T-cell (primary cell): Measurements from ENCODE around the gene SYNE1. TPM values are rescaled to one million over a fixed set of nuclear protein-coding genes. Genes with fewer than 3 reads are reported as not detected.
A peak's percentile ranks its signal among the peaks of the same experiment; 100 is the strongest.
"Not testable (repeated sequence)": the region's sequence is repeated elsewhere in the genome, so short reads cannot be mapped to it uniquely, and the experiment has no call there.

ENCODE experiments used
- ATAC-seq, 4 experiments: fragments of 200-7000 bp in 3 of 4; fragments of 150-1000 bp in 1 of 4; cut with Tn5 transposase; replicated peaks in 1 of 4; 1 replicate in 3 of 4; 2 replicates in 1 of 4; pipeline ENCODE4 v1.10.0; 2021; ENCODE audit warnings: moderate library complexity in 3 of 4, mild to moderate bottlenecking in 2 of 4, moderate number of reproducible peaks in 1 of 4
- CTCF ChIA-PET, 2 donors: fragments of 300-600 bp; sonication (Branson Sonifier 250); formaldehyde crosslinking; loops; one replicate each; lab custom pipeline; 2022; ENCODE audit warnings: antibody characterized with exemption in 2 of 2; lab: Charles Lee
- POLR2A ChIA-PET, 2 donors: fragments of 300-600 bp; sonication (Branson Sonifier 250); formaldehyde crosslinking; loops; one replicate each; lab custom pipeline; 2022; ENCODE audit warnings: antibody characterized with exemption in 2 of 2; lab: Charles Lee
- DNase-seq, 35 experiments: peaks; one replicate each; pipeline versions ENCODE4 v3.0.0 to v3.0.0-alpha.2; 2013 to 2023
- H3K27ac ChIP-seq: one replicate; pipeline ENCODE4 v1.5.1; 2013; ENCODE audit warnings: low read length
- H3K27me3 ChIP-seq, 2 experiments: replicated peaks in 1 of 2; 1 replicate in 1 of 2; 2 replicates in 1 of 2; pipeline versions ENCODE4 v1.6.1 to v1.7.0; 2013; ENCODE audit warnings: low read length in 1 of 2, mixed read lengths in 1 of 2; ENCODE audit not compliant: control insufficient read depth in 2 of 2, insufficient read depth in 2 of 2; ENCODE audit errors: extremely low read depth in 1 of 2
- H3K36me3 ChIP-seq, 2 donors: 1 replicate in 1 of 2; 2 replicates in 1 of 2; pipeline versions ENCODE4 v1.6.1 to v1.7.0; 2013; ENCODE audit warnings: low read length in 1 of 2; ENCODE audit not compliant: control insufficient read depth in 2 of 2, insufficient read depth in 1 of 2; ENCODE audit errors: extremely low read depth in 1 of 2
- H3K4me1 ChIP-seq, 2 experiments: 1 replicate in 1 of 2; 2 replicates in 1 of 2; pipeline versions ENCODE4 v1.6.1 to v1.7.0; 2013; ENCODE audit warnings: low read length in 2 of 2, mixed read lengths in 1 of 2; ENCODE audit not compliant: insufficient read depth in 2 of 2, control insufficient read depth in 1 of 2; ENCODE audit errors: extremely low read depth in 1 of 2
- H3K4me3 ChIP-seq, 2 donors: 1 replicate in 1 of 2; 2 replicates in 1 of 2; pipeline versions ENCODE4 v1.5.1 to v1.7.0; 2013; ENCODE audit warnings: mild to moderate bottlenecking in 2 of 2, low read length in 1 of 2, moderate library complexity in 1 of 2; ENCODE audit not compliant: control insufficient read depth in 1 of 2; ENCODE audit errors: extremely low read depth in 1 of 2
- H3K9me3 ChIP-seq: 2 replicates; pipeline ENCODE4 v1.7.0; 2013
- H3K27ac Mint-ChIP-seq, 2 donors: one replicate each; pipeline ENCODE4 v1.8.0; 2020 to 2021; ENCODE audit warnings: mild to moderate bottlenecking in 2 of 2, mixed read lengths in 2 of 2
- H3K27me3 Mint-ChIP-seq, 2 donors: one replicate each; pipeline ENCODE4 v1.8.0; 2021 to 2022; ENCODE audit warnings: mixed read lengths in 2 of 2
- H3K36me3 Mint-ChIP-seq: one replicate; pipeline ENCODE4 v1.8.0; 2021; ENCODE audit warnings: mixed read lengths
- H3K4me1 Mint-ChIP-seq, 3 donors: one replicate each; pipeline ENCODE4 v1.8.0; 2020 to 2022; ENCODE audit warnings: mixed read lengths in 3 of 3, mild to moderate bottlenecking in 1 of 3
- H3K4me3 Mint-ChIP-seq, 3 donors: one replicate each; pipeline ENCODE4 v1.8.0; 2020 to 2022; ENCODE audit warnings: mild to moderate bottlenecking in 3 of 3, mixed read lengths in 3 of 3, moderate library complexity in 3 of 3
- H3K9me3 Mint-ChIP-seq, 3 donors: one replicate each; pipeline ENCODE4 v1.8.0; 2020 to 2022; ENCODE audit warnings: mixed read lengths in 3 of 3
- WGBS: methylation state at CpG from one replicate; pipeline ENCODE4 v1.1.5; 2013; ENCODE audit warnings: missing lambda C conversion rate; ENCODE audit not compliant: insufficient coverage; 5-methylcytosine and 5-hydroxymethylcytosine counted together
- total RNA-seq, 35 experiments: library from RNA in 6 of 35; stranded (reverse) in 6 of 35; fragments of 120-200 nt in 1 of 35; gene quantifications; one replicate each; pipeline versions ENCODE4 v1.2.1 to v1.2.4 and lab custom pipeline; 2013 to 2026

SYNE1 gene
- total RNA-seq, 5 donors from 2014 or later (not counting 1 experiment from before 2014, with no cell fraction given): 174 to 235 (median 192) TPM

GRCh38 chr6:152146385-152146784 is 490.8 kb downstream of the SYNE1 start:
- no peaks in the 10 kb centered on the region for H3K9me3 Mint-ChIP-seq
- H3K4me3 Mint-ChIP-seq: no peak overlapping the region
- no peak overlapping the region for H3K27ac Mint-ChIP-seq
- H3K27me3 ChIP-seq: no peaks in the 10 kb centered on the region
- ChIA-PET CTCF (no interaction called here), POLR2A (interaction anchor here in 1 of 2 donors (0.5 kb wide), 1 partner anchor 40 kb away, joined by 4 read pairs; no protein-coding TSS in a partner anchor)
- no peak for ATAC-seq
- DNase-seq: no peak
- H3K4me1 Mint-ChIP-seq: peaks cover 0 to 5% (median 3%) of the 10 kb centered on the region in 3 donors
- no CpG with 5 or more reads among the region's 1 CpG for WGBS
- peaks cover 15 to 97% of the 10 kb centered on the region in 2 donors for H3K36me3 ChIP-seq
- H3K9me3 ChIP-seq: no peaks in the 10 kb centered on the region
- no peaks in the 10 kb centered on the region for H3K27me3 Mint-ChIP-seq
- H3K27ac ChIP-seq: no peak overlapping the region
- H3K36me3 Mint-ChIP-seq: peaks cover 74% of the 10 kb centered on the region
- H3K4me3 ChIP-seq: no peak overlapping the region
- H3K4me1 ChIP-seq: no peaks in the 10 kb centered on the region

DNA sequence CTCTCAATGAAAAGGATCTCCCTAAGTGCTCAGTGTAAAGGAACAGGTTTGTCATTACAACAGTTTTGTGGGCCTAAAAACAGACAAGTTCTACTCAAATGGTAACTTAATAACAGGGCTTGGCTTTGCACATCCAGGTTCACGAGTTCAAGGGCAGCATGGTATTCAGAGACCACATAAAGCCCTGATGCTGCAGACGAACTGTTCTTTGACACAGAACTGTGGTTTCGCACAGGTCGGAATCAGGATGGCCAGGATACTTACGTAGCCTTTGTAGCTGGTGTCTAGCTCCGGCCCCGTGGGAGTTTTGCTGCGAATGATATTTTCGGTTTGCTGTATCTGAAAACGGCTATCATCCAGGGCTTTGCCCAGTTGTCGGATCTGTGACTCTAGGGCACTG is 493.8 kb downstream of the SYNE1 start:
- WGBS: 96% methylated on average over 11 of the region's 11 CpGs
- H3K4me1 Mint-ChIP-seq: peaks cover 0 to 5% (median 3%) of the 10 kb centered on the region in 3 donors
- no peak overlapping the region for H3K27ac Mint-ChIP-seq
- no peaks in the 10 kb centered on the region for H3K9me3 Mint-ChIP-seq
- H3K36me3 Mint-ChIP-seq: peaks cover 71% of the 10 kb centered on the region
- Histone ChIP-seq H3K36me3 (peaks cover 12 to 94% of the 10 kb centered on the region in 2 donors), H3K27ac (no peak overlapping the region), H3K27me3 (no peaks in the 10 kb centered on the region), H3K9me3 (no peaks in the 10 kb centered on the region), H3K4me1 (no peaks in the 10 kb centered on the region), H3K4me3 (no peak overlapping the region)
- CTCF ChIA-PET: no interaction called here
- POLR2A ChIA-PET: interaction anchor here (0.6 kb wide), 4 partner anchors 16 to 120 kb away, joined by 3 to 10 read pairs (median 4); no protein-coding TSS in a partner anchor
- ATAC-seq: no peak
- no peak for DNase-seq
- no peaks in the 10 kb centered on the region for H3K27me3 Mint-ChIP-seq
- H3K4me3 Mint-ChIP-seq: no peak overlapping the region

DNA sequence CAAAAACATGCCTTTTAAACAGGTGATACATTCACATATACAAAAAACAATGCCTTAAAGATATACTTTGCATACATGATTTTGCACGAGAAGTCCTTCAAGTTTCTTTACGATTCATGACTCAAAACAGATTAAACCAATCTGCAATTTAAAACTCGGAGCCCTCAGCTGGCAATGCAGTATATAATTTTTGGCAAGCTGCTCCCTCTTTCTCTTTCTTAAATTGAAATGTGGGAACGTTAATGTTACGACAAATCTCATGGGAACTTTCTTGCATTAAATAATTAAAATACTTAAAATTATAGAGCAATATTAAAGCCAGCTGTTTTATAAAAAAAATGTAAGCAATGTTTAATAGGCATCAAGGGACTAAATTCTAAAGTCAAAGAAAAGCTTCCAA is 495.1 kb downstream of the SYNE1 start:
- ChIA-PET CTCF (interaction anchor here in 1 of 2 donors (0.6 kb wide), 1 partner anchor 441 kb away, joined by 5 read pairs; no protein-coding TSS in a partner anchor), POLR2A (no interaction called here)
- no peaks in the 10 kb centered on the region for H3K9me3 Mint-ChIP-seq
- no CpG with 5 or more reads among the region's 5 CpGs for WGBS
- H3K27me3 Mint-ChIP-seq: no peaks in the 10 kb centered on the region
- DNase-seq (no peak), ATAC-seq (no peak)
- H3K4me1 ChIP-seq: no peaks in the 10 kb centered on the region
- no peaks in the 10 kb centered on the region for H3K9me3 ChIP-seq
- no peaks in the 10 kb centered on the region for H3K27me3 ChIP-seq
- H3K36me3 Mint-ChIP-seq: peaks cover 70% of the 10 kb centered on the region
- peaks cover 3 to 91% of the 10 kb centered on the region in 2 donors for H3K36me3 ChIP-seq
- no peak overlapping the region for H3K4me3 ChIP-seq
- H3K27ac ChIP-seq: no peak overlapping the region
- no peak overlapping the region for H3K27ac Mint-ChIP-seq
- H3K4me1 Mint-ChIP-seq: no peaks in the 10 kb centered on the region
- H3K4me3 Mint-ChIP-seq: no peak overlapping the region

DNA sequence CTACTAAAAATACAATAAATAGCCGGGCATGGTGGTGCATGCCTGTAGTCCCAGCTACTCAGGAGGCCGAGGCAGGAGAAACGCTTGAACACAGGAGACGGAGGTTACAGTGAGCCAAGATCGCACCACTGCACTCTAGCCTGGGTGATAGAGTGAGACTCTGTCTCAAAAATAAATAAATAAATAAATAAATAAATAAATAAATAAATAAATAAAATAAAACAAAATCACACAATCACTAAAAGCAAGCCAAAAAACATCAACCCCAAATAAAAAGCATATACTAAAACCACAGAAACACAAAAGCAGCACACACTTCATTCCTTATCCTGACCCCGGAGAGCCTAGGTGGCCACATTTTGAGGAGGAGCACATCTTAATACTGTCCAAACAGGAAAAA is 498.8 kb downstream of the SYNE1 start:
- CTCF ChIA-PET, POLR2A ChIA-PET, H3K27me3 Mint-ChIP-seq, H3K4me3 ChIP-seq, H3K4me3 Mint-ChIP-seq, H3K4me1 Mint-ChIP-seq, H3K27ac ChIP-seq, H3K4me1 ChIP-seq, H3K9me3 ChIP-seq, H3K27me3 ChIP-seq, ATAC-seq, DNase-seq, H3K9me3 Mint-ChIP-seq: not testable (repeated sequence)
- no CpG with 5 or more reads among the region's 6 CpGs for WGBS
- Mint-ChIP-seq H3K27ac (peak overlapping the region in 1 of 2 donors; percentile 64), H3K36me3 (peaks cover 76% of the 10 kb centered on the region)
- H3K36me3 ChIP-seq: peaks cover 7 to 92% of the 10 kb centered on the region in 2 donors

DNA sequence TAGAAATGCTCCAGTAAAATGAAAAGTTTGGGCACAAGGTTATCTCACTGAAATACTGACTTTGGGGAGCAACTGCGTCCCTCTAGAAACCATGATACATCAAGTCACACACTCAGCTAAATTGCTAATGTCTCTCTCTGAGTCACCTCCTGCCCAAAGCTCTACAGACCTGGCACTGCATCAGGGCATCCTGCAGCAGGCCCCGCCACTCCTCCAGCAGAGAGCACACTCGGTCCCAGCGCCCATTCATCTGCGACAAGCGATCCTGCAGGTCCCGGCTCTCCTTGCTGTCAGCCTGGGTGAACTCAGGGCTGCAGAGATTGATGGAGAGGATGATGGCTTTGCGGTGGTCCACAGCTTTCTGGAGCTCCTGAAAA is 500.7 kb downstream of the SYNE1 start:
- Histone ChIP-seq H3K4me3 (no peak overlapping the region), H3K4me1 (no peaks in the 10 kb centered on the region), H3K9me3 (no peaks in the 10 kb centered on the region), H3K27ac (no peak overlapping the region), H3K36me3 (peaks cover 10 to 94% of the 10 kb centered on the region in 2 donors), H3K27me3 (no peaks in the 10 kb centered on the region)
- H3K36me3 Mint-ChIP-seq: peaks cover 81% of the 10 kb centered on the region
- ATAC-seq (no peak), DNase-seq (no peak)
- no peaks in the 10 kb centered on the region for H3K4me1 Mint-ChIP-seq
- ChIA-PET CTCF (no interaction called here), POLR2A (no interaction called here)
- 96% methylated on average over 4 of the region's 8 CpGs for WGBS
- H3K27ac Mint-ChIP-seq: no peak overlapping the region
- H3K4me3 Mint-ChIP-seq: no peak overlapping the region
- H3K9me3 Mint-ChIP-seq: no peaks in the 10 kb centered on the region
- H3K27me3 Mint-ChIP-seq: no peaks in the 10 kb centered on the region

DNA sequence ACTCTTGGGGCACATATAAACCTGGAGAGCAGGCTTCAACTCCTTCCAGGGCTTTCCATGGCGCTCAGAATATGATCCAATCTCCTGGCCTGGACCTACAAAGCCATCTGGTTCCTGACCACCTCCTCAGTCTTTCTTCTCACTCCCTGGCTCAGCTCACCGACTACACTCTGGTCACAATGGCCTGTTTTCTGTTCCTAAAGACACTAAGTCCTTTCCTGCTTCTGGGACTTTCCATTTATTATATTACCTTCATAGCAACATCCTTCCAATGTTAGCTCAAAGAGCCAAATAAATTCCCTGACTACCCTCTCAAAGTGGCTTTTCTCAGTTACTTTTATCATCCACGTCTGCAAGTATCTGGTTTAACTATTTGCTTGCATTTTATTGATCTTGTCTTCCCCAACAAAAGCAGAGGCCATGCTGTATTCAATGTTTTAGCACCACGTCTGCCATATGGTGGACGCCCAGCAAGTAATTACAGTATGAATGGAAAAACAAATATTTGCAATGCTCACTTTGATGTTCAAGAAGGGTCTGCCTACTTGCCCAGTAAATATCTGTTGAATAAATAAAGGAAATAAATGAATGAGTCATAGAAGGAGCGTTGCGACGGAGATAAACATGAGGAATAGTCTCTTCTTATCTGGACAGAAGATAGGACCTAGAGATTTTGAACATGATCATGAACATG is 501.3 kb downstream of the SYNE1 start:
- H3K4me1 Mint-ChIP-seq: no peaks in the 10 kb centered on the region
- H3K27ac Mint-ChIP-seq: peak overlapping the region in 1 of 2 donors; percentile 12
- whole genome bisulfite sequencing: 93% methylated on average over 7 of the region's 8 CpGs
- no peak overlapping the region for H3K27ac ChIP-seq
- H3K9me3 ChIP-seq: no peaks in the 10 kb centered on the region
- H3K36me3 ChIP-seq: peaks cover 10 to 91% of the 10 kb centered on the region in 2 donors
- H3K4me1 ChIP-seq: no peaks in the 10 kb centered on the region
- no peaks in the 10 kb centered on the region for H3K9me3 Mint-ChIP-seq
- ChIA-PET POLR2A (no interaction called here), CTCF (no interaction called here)
- H3K4me3 Mint-ChIP-seq: no peak overlapping the region
- H3K4me3 ChIP-seq: no peak overlapping the region
- DNase-seq (no peak), ATAC-seq (no peak)
- H3K27me3 ChIP-seq: no peaks in the 10 kb centered on the region
- H3K27me3 Mint-ChIP-seq: no peaks in the 10 kb centered on the region
- H3K36me3 Mint-ChIP-seq: peaks cover 81% of the 10 kb centered on the region
